ENCODE data around the gene TLR7.

Gene TLR7

DNA sequence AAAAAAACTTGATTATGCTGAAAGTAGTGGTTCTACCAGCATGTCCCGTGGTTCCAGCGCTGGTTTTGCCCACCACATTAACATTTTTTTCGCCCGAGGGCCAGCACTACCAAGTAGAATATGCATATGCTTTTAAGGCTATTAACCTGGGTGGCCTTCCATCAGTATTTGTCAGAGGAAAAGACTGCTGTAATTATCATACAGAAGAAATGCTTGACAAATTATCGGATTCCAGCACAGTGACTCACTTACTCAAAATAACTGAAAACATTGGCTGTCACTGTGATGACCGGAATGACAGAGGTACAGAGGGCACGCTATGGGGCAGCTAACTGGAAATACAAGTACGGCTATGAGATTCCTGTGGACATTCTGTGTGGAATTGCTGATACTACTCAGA is 41.1 kb upstream of the TLR7 start:
- H3K27ac ChIP-seq (ENCODE audit: extremely low read depth, low read depth, low read length) = no peak overlapping the region
- no peak for TF ChIP-seq ZNF624 (tag by site-specific recombination; IDR thresholded peaks at IDR 0.05)
- TF ChIP-seq ZNF777 (tag by site-specific recombination; IDR thresholded peaks at IDR 0.05; ENCODE audit: borderline replicate concordance) = no peak
- TF ChIP-seq GFI1B (tag by site-specific recombination; IDR thresholded peaks at IDR 0.05) = no peak
- no peak for TF ChIP-seq ZNF221 (tag by site-specific recombination; IDR thresholded peaks at IDR 0.05; ENCODE audit: borderline replicate concordance)
- no peak for TF ChIP-seq ZBTB7A (tag by site-specific recombination; IDR thresholded peaks at IDR 0.05; ENCODE audit: low read depth)
- TF ChIP-seq, protein P1, sequence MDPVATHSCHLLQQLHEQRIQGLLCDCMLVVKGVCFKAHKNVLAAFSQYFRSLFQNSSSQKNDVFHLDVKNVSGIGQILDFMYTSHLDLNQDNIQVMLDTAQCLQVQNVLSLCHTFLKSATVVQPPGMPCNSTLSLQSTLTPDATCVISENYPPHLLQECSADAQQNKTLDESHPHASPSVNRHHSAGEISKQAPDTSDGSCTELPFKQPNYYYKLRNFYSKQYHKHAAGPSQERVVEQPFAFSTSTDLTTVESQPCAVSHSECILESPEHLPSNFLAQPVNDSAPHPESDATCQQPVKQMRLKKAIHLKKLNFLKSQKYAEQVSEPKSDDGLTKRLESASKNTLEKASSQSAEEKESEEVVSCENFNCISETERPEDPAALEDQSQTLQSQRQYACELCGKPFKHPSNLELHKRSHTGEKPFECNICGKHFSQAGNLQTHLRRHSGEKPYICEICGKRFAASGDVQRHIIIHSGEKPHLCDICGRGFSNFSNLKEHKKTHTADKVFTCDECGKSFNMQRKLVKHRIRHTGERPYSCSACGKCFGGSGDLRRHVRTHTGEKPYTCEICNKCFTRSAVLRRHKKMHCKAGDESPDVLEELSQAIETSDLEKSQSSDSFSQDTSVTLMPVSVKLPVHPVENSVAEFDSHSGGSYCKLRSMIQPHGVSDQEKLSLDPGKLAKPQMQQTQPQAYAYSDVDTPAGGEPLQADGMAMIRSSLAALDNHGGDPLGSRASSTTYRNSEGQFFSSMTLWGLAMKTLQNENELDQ (tag by site-specific recombination; IDR thresholded peaks at IDR 0.05; ENCODE audit: low read depth) = no peak
- TF ChIP-seq FEZF1 (tag by site-specific recombination; IDR thresholded peaks at IDR 0.05) = no peak
- TF ChIP-seq, protein P2, sequence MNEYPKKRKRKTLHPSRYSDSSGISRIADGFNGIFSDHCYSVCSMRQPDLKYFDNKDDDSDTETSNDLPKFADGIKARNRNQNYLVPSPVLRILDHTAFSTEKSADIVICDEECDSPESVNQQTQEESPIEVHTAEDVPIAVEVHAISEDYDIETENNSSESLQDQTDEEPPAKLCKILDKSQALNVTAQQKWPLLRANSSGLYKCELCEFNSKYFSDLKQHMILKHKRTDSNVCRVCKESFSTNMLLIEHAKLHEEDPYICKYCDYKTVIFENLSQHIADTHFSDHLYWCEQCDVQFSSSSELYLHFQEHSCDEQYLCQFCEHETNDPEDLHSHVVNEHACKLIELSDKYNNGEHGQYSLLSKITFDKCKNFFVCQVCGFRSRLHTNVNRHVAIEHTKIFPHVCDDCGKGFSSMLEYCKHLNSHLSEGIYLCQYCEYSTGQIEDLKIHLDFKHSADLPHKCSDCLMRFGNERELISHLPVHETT (tag by site-specific recombination; IDR thresholded peaks at IDR 0.05) = no peak
- TF ChIP-seq ZNF23 (tag by site-specific recombination; IDR thresholded peaks at IDR 0.05; ENCODE audit: borderline replicate concordance) = no peak
- TF ChIP-seq ZNF530 (tag by site-specific recombination; IDR thresholded peaks at IDR 0.05; ENCODE audit: low read depth) = no peak
- TF ChIP-seq ZSCAN18 (tag by site-specific recombination; IDR thresholded peaks at IDR 0.05) = no peak
- TF ChIP-seq ZBTB20 (tag by site-specific recombination; IDR thresholded peaks at IDR 0.05) = no peak
- TF ChIP-seq ZNF10 (tag by site-specific recombination; IDR thresholded peaks at IDR 0.05) = no peak
- TF ChIP-seq ZNF114 (tag by site-specific recombination; IDR thresholded peaks at IDR 0.05) = no peak
- POLR2A ChIA-PET = interaction anchor here (0.9 kb wide), 1 partner anchor 12 kb away, joined by 3 read pairs; no protein-coding TSS in a partner anchor

GRCh38 chrX:12843061-12843667 is 23.7 kb upstream of the TLR7 start:
- ChIA-PET POLR2A (no interaction called here), CTCF (interaction anchor here (0.6 kb wide), 1 partner anchor 242 kb away, joined by 5 read pairs; no protein-coding TSS in a partner anchor)
- Histone ChIP-seq H3K4me1 (ENCODE audit: control insufficient read depth, insufficient read depth, low read length) (no peaks in the 10 kb centered on the region), H3K9me3 (ENCODE audit: control insufficient read depth, insufficient read depth, low read depth, low read length) (no peaks in the 10 kb centered on the region), H3K4me3 (ENCODE audit: low read depth, low read length) (no peak overlapping the region), H3K27ac (ENCODE audit: extremely low read depth, low read depth, low read length) (no peak overlapping the region), H3K36me3 (ENCODE audit: control insufficient read depth in 2 of 2, insufficient read depth in 1 of 2, low read length in 2 of 2) (no peaks in the 10 kb centered on the region)
- TF ChIP-seq ZNF114 (tag by site-specific recombination; IDR thresholded peaks at IDR 0.05) = no peak
- no peak for TF ChIP-seq ZNF354C (tag by site-specific recombination; IDR thresholded peaks at IDR 0.05; ENCODE audit: borderline replicate concordance, low read depth)
- TF ChIP-seq ZNF292 (tag by site-specific recombination; IDR thresholded peaks at IDR 0.05; ENCODE audit: borderline replicate concordance, low read depth) = no peak
- no peak for TF ChIP-seq BCL11A (tag by site-specific recombination; IDR thresholded peaks at IDR 0.05; ENCODE audit: low read depth)
- TF ChIP-seq ZEB2 (tag by site-specific recombination; IDR thresholded peaks at IDR 0.05) = no peak

More for the DNA sequence above, 41.1 kb upstream of the TLR7 start:
- H3K4me3 ChIP-seq (ENCODE audit: low read depth, low read length) = no peak overlapping the region
- CTCF ChIA-PET = interaction anchor here (2.0 kb wide), 2 partner anchors 11 to 75 kb away, joined by 7 to 8 read pairs; no protein-coding TSS in a partner anchor
- H3K9me3 ChIP-seq (ENCODE audit: control insufficient read depth, insufficient read depth, low read depth, low read length) = no peaks in the 10 kb centered on the region
- H3K36me3 ChIP-seq (ENCODE audit: control insufficient read depth in 2 of 2, insufficient read depth in 1 of 2, low read length in 2 of 2) = peaks cover 11 to 41% of the 10 kb centered on the region in 2 experiments; a peak in 2 of 3 replicates
- H3K4me1 ChIP-seq (ENCODE audit: control insufficient read depth, insufficient read depth, low read length) = no peaks in the 10 kb centered on the region

Measured in HEK293 (cell line).